ENCODE results near the gene RBM4B. TPM values are rescaled to one million over a fixed set of nuclear protein-coding genes. Genes with fewer than 3 reads are reported as not detected.

RBM4B gene
- total and polyA plus RNA-seq, 2 of the 13 experiments (the other 11 are each of a cell fraction or from before 2014, with no cell fraction given), result 25.8 to 32.4 TPM

DNA sequence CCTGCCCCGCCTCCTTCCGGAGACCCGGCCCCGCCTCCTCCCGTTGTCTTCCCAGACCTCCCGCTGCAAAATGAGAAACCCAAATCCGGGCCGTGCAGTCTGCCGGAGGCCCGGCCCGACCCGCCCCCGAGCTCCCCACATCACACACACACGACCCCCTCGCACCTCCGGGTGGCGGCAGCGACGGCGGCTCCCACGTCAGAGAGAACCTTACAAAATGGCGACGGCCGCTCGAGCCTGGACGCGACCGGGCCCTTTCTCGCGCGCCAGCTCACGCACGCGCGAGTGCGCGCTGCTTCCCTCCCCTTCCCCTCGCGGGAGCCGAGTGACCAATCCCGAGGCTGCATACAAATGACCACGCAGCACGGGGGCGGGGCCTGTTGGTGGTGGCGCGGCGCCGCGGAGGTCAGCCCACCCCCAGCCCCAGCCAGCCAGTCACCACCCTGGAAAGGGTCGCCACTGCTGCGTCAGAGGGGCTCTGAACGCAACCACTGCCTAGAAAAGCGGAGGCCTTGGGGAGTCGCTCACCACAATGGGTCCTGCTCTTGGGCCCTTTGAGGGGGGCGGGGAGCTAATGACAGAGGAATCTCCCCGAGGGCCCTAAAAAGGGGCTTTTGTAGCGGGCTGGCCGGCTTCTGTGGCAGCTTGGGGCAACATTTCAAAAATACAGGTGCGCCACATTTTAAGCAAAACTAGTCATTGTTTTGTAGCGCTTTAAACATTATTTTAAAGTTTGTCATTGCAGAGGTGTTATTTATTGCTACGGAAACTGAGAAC is at the start of gene RBM4B (continued):
- TF ChIP-seq, protein P1, sequence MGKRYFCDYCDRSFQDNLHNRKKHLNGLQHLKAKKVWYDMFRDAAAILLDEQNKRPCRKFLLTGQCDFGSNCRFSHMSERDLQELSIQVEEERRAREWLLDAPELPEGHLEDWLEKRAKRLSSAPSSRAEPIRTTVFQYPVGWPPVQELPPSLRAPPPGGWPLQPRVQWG (CRISPR knock-in tag; IDR thresholded peaks at IDR 0.05; ENCODE audit: borderline replicate concordance, low read depth), result no peak
- no peak for TF ChIP-seq ZSCAN21 (CRISPR knock-in tag; IDR thresholded peaks at IDR 0.05; ENCODE audit: borderline replicate concordance)
- no peak for TF ChIP-seq ZNF207 (IDR thresholded peaks at IDR 0.05; ENCODE audit: borderline replicate concordance)
- no peak for TF ChIP-seq ZNF10 (CRISPR knock-in tag; IDR thresholded peaks at IDR 0.05; ENCODE audit: borderline replicate concordance, low read depth)
- TF ChIP-seq ZNF124 (CRISPR knock-in tag; IDR thresholded peaks at IDR 0.05), result no peak
- TF ChIP-seq ZNF549 (CRISPR knock-in tag; IDR thresholded peaks at IDR 0.05), result no peak
- peak; percentile 88 for TF ChIP-seq ZFY (CRISPR knock-in tag; IDR thresholded peaks at IDR 0.05)
- no peak for TF ChIP-seq SIX1 (CRISPR knock-in tag; IDR thresholded peaks at IDR 0.05; ENCODE audit: borderline replicate concordance)
- TF ChIP-seq, protein P2, sequence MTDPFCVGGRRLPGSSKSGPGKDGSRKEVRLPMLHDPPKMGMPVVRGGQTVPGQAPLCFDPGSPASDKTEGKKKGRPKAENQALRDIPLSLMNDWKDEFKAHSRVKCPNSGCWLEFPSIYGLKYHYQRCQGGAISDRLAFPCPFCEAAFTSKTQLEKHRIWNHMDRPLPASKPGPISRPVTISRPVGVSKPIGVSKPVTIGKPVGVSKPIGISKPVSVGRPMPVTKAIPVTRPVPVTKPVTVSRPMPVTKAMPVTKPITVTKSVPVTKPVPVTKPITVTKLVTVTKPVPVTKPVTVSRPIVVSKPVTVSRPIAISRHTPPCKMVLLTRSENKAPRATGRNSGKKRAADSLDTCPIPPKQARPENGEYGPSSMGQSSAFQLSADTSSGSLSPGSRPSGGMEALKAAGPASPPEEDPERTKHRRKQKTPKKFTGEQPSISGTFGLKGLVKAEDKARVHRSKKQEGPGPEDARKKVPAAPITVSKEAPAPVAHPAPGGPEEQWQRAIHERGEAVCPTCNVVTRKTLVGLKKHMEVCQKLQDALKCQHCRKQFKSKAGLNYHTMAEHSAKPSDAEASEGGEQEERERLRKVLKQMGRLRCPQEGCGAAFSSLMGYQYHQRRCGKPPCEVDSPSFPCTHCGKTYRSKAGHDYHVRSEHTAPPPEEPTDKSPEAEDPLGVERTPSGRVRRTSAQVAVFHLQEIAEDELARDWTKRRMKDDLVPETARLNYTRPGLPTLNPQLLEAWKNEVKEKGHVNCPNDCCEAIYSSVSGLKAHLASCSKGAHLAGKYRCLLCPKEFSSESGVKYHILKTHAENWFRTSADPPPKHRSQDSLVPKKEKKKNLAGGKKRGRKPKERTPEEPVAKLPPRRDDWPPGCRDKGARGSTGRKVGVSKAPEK (CRISPR knock-in tag; IDR thresholded peaks at IDR 0.05; ENCODE audit: borderline replicate concordance), result no peak
- peak; percentile 71; the same call in 1 of the 2 replicates for TF ChIP-seq HINFP (CRISPR knock-in tag; IDR thresholded peaks at IDR 0.05; ENCODE audit: low read depth)
- peak; percentile 69 for TF ChIP-seq EED (CRISPR knock-in tag; IDR thresholded peaks at IDR 0.05)
- TF ChIP-seq SRSF1 (optimal IDR thresholded peaks at IDR 0.05; ENCODE audit: low read depth, low read length), result peak; percentile 76
- no peak for TF ChIP-seq MTF2 (CRISPR knock-in tag; IDR thresholded peaks at IDR 0.05; ENCODE audit: borderline replicate concordance)
- TF ChIP-seq ZNF766 (CRISPR knock-in tag; IDR thresholded peaks at IDR 0.05; ENCODE audit: borderline replicate concordance), result peak; percentile 63; the same call in 1 of the 2 replicates
- TF ChIP-seq, protein P3, sequence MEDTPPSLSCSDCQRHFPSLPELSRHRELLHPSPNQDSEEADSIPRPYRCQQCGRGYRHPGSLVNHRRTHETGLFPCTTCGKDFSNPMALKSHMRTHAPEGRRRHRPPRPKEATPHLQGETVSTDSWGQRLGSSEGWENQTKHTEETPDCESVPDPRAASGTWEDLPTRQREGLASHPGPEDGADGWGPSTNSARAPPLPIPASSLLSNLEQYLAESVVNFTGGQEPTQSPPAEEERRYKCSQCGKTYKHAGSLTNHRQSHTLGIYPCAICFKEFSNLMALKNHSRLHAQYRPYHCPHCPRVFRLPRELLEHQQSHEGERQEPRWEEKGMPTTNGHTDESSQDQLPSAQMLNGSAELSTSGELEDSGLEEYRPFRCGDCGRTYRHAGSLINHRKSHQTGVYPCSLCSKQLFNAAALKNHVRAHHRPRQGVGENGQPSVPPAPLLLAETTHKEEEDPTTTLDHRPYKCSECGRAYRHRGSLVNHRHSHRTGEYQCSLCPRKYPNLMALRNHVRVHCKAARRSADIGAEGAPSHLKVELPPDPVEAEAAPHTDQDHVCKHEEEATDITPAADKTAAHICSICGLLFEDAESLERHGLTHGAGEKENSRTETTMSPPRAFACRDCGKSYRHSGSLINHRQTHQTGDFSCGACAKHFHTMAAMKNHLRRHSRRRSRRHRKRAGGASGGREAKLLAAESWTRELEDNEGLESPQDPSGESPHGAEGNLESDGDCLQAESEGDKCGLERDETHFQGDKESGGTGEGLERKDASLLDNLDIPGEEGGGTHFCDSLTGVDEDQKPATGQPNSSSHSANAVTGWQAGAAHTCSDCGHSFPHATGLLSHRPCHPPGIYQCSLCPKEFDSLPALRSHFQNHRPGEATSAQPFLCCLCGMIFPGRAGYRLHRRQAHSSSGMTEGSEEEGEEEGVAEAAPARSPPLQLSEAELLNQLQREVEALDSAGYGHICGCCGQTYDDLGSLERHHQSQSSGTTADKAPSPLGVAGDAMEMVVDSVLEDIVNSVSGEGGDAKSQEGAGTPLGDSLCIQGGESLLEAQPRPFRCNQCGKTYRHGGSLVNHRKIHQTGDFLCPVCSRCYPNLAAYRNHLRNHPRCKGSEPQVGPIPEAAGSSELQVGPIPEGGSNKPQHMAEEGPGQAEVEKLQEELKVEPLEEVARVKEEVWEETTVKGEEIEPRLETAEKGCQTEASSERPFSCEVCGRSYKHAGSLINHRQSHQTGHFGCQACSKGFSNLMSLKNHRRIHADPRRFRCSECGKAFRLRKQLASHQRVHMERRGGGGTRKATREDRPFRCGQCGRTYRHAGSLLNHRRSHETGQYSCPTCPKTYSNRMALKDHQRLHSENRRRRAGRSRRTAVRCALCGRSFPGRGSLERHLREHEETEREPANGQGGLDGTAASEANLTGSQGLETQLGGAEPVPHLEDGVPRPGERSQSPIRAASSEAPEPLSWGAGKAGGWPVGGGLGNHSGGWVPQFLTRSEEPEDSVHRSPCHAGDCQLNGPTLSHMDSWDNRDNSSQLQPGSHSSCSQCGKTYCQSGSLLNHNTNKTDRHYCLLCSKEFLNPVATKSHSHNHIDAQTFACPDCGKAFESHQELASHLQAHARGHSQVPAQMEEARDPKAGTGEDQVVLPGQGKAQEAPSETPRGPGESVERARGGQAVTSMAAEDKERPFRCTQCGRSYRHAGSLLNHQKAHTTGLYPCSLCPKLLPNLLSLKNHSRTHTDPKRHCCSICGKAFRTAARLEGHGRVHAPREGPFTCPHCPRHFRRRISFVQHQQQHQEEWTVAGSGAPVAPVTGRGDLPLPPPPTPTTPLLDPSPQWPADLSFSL (CRISPR knock-in tag; IDR thresholded peaks at IDR 0.05), result no peak
- TF ChIP-seq ZNF501 (CRISPR knock-in tag; IDR thresholded peaks at IDR 0.05), result no peak; the same call in 1 of the 2 replicates
- TF ChIP-seq ZFP82 (CRISPR knock-in tag; IDR thresholded peaks at IDR 0.05; ENCODE audit: borderline replicate concordance), result no peak; the same call in 1 of the 2 replicates

All from HepG2 (cell line).